Breast epithelium (tissue), 3 donors: ENCODE data around the gene RNF6.

ENCODE experiments used
- POLR2A ChIP-seq: fragments of 450-650 bp; IDR thresholded peaks from one replicate; pipeline ENCODE4 v1.6.1; 2016; ENCODE audit warnings: antibody characterized with exemption, mild to moderate bottlenecking, moderate library complexity
- POLR2AphosphoS5 ChIP-seq, 3 donors: sonication (generic); formaldehyde crosslinking; IDR thresholded peaks; one replicate each; pipeline ENCODE4 v1.6.1; 2017; ENCODE audit warnings: antibody characterized with exemption in 3 of 3
- TF ChIP-seq, protein P1 (sequence below), 3 donors: fragments of 450-650 bp; IDR thresholded peaks; one replicate each; pipeline ENCODE4 v1.5.1; 2016 to 2017; ENCODE audit warnings: antibody characterized with exemption in 3 of 3, mild to moderate bottlenecking in 3 of 3, moderate library complexity in 3 of 3

DNA sequence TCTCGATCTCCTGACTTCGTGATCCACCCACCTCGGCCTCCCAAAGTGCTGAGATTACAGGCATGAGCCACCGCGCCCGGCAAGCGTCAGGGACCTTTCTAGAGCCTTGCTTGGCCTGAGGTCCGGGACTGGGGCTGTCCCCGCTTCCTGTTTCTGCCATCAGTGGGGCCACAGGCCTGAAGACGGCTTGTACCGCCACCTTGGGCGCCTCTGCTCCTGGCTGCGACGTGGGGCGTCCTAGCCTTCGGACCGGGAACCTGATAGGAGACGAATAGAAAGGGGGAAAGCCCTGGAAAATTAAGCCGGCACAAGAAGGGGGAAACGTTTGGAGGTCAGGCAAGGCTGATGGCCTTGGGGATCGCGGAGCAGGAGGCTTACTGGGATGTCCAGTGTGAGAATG lies 35.1 kb downstream of the RNF6 start:
- TF ChIP-seq, protein P1, sequence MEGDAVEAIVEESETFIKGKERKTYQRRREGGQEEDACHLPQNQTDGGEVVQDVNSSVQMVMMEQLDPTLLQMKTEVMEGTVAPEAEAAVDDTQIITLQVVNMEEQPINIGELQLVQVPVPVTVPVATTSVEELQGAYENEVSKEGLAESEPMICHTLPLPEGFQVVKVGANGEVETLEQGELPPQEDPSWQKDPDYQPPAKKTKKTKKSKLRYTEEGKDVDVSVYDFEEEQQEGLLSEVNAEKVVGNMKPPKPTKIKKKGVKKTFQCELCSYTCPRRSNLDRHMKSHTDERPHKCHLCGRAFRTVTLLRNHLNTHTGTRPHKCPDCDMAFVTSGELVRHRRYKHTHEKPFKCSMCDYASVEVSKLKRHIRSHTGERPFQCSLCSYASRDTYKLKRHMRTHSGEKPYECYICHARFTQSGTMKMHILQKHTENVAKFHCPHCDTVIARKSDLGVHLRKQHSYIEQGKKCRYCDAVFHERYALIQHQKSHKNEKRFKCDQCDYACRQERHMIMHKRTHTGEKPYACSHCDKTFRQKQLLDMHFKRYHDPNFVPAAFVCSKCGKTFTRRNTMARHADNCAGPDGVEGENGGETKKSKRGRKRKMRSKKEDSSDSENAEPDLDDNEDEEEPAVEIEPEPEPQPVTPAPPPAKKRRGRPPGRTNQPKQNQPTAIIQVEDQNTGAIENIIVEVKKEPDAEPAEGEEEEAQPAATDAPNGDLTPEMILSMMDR (IDR thresholded peaks at IDR 0.05): no peak
- TF ChIP-seq POLR2A: no peak
- TF ChIP-seq POLR2AphosphoS5 (IDR thresholded peaks at IDR 0.05): no peak
